HG03457 (cell line): ENCODE data around the gene RGN.
"Not testable (repeated sequence)": the region's sequence is repeated elsewhere in the genome, so short reads cannot be mapped to it uniquely, and the experiment has no call there.

ENCODE experiments used
- ATAC-seq: cut with Tn5 transposase; IDR thresholded peaks from one replicate; pipeline ENCODE4 v1.9.1; 2021; ENCODE audit warnings: moderate number of reproducible peaks; ENCODE audit not compliant: unreplicated experiment

Gene RGN

GRCh38 chrX:47116551-47117110 lies 38.4 kb downstream of the RGN start:
- not testable (repeated sequence) for ATAC-seq

- not testable (repeated sequence) for ATAC-seq
Measured at GRCh38 chrX:47124466-47124865, 46.2 kb downstream of the RGN start.

GRCh38 chrX:47129157-47129898 lies 51.1 kb downstream of the RGN start:
- ATAC-seq: peak; percentile 92

- ATAC-seq: no peak
Measured at GRCh38 chrX:47129899-47130358, 51.7 kb downstream of the RGN start.

- ATAC-seq: no peak
Measured at GRCh38 chrX:47133493-47133892, 55.2 kb downstream of the RGN start.

GRCh38 chrX:47135650-47136049 lies 57.4 kb downstream of the RGN start:
- not testable (repeated sequence) for ATAC-seq

- ATAC-seq: no peak
Measured at GRCh38 chrX:47138171-47138570, 59.9 kb downstream of the RGN start.
